Measurements from ENCODE around the gene HADHB. TPM values are rescaled to one million over a fixed set of nuclear protein-coding genes. Genes with fewer than 3 reads are reported as not detected.

HADHB gene
- total and polyA plus RNA-seq, 2 of the 13 experiments (the other 11 are each of a cell fraction or from before 2014, with no cell fraction given): 112 to 238 TPM

- TF ChIP-seq ZNF318 (CRISPR knock-in tag; IDR thresholded peaks at IDR 0.05) (0 out of 2 replicates have a peak, but pooled peaks have one; percentile 19), HOMEZ (CRISPR knock-in tag; IDR thresholded peaks at IDR 0.05; ENCODE audit: low read depth) (0 out of 2 replicates have a peak, but pooled peaks have one; percentile 9), REL (CRISPR knock-in tag; conservative IDR thresholded peaks at IDR 0.05) (0 out of 2 replicates have a peak, but pooled peaks have one; percentile 17), PPARG (CRISPR knock-in tag; conservative IDR thresholded peaks at IDR 0.05) (0 out of 2 replicates have a peak, but pooled peaks have one; percentile 12), ZNF562 (CRISPR knock-in tag; IDR thresholded peaks at IDR 0.05; ENCODE audit: borderline replicate concordance) (no peak), ZBTB4 (CRISPR knock-in tag; IDR thresholded peaks at IDR 0.05; ENCODE audit: borderline replicate concordance) (no peak), FOXC1 (CRISPR knock-in tag; IDR thresholded peaks at IDR 0.05; ENCODE audit: borderline replicate concordance) (0 out of 2 replicates have a peak, but pooled peaks have one; percentile 7)
Observed at GRCh38 chr2:26243470-26244308, 1.1 kb upstream of the HADHB start (continued).
